Measurements from ENCODE around the gene HMOX2. TPM values are rescaled to one million over a fixed set of nuclear protein-coding genes. Genes with fewer than 3 reads are reported as not detected.

The HMOX2 gene
- total and polyA plus RNA-seq, 9 donors, result 25.0 to 73.3 (median 31.6) TPM

GRCh38 chr16:4481963-4482362 is 5.8 kb downstream of the HMOX2 start:
- intact Hi-C loops (cut with DNase I), result no loop called here
- Histone ChIP-seq H3K27me3 (no peaks in the 10 kb centered on the region), H3K36me3 (no peaks in the 10 kb centered on the region), H3K9me3 (no peaks in the 10 kb centered on the region), H3K4me3 (no peak overlapping the region), H3K27ac (no peak overlapping the region), H3K4me1 (ENCODE audit: insufficient read depth) (no peaks in the 10 kb centered on the region)
- no peak for TF ChIP-seq EP300 (IDR thresholded peaks at IDR 0.05)
- TF ChIP-seq POLR2A (IDR thresholded peaks at IDR 0.05), result no peak
- TF ChIP-seq CTCF (IDR thresholded peaks at IDR 0.05), result no peak
- 81 to 87% (median 83%) methylated on average over 1 of the region's 1 CpG for WGBS, 3 donors
- no peak for DNase-seq

GRCh38 chr16:4486126-4486893 is 10.1 kb downstream of the HMOX2 start:
- intact Hi-C loops (cut with DNase I), result loop anchor here in 1 of 4 donors (5.0 kb wide), 1 partner anchor 1324 kb away; no protein-coding TSS in a partner anchor
- Histone ChIP-seq H3K27me3 (no peaks in the 10 kb centered on the region), H3K4me1 (ENCODE audit: insufficient read depth) (no peaks in the 10 kb centered on the region), H3K9me3 (no peaks in the 10 kb centered on the region), H3K27ac (no peak overlapping the region), H3K4me3 (no peak overlapping the region), H3K36me3 (no peaks in the 10 kb centered on the region)
- TF ChIP-seq EP300 (IDR thresholded peaks at IDR 0.05) (no peak), CTCF (IDR thresholded peaks at IDR 0.05) (no peak), POLR2A (IDR thresholded peaks at IDR 0.05) (no peak)
- DNase-seq, result no peak
- whole genome bisulfite sequencing, 3 donors, result 94 to 96% (median 94%) methylated on average over 3 of the region's 3 CpGs

- 67 to 77% (median 75%) methylated on average over 5 of the region's 5 CpGs for WGBS, 3 donors
- no peak overlapping the region for H3K4me3 ChIP-seq
- no peaks in the 10 kb centered on the region for H3K36me3 ChIP-seq
- no peaks in the 10 kb centered on the region for H3K27me3 ChIP-seq
- DNase-seq, result no peak
- no peaks in the 10 kb centered on the region for H3K9me3 ChIP-seq
- intact Hi-C loops (cut with DNase I), result loop anchor here in 1 of 4 donors (5.0 kb wide), 1 partner anchor 1326 kb away; no protein-coding TSS in a partner anchor
- TF ChIP-seq CTCF (IDR thresholded peaks at IDR 0.05) (no peak), EP300 (IDR thresholded peaks at IDR 0.05) (no peak), POLR2A (IDR thresholded peaks at IDR 0.05) (no peak)
- no peak overlapping the region for H3K27ac ChIP-seq
- H3K4me1 ChIP-seq (ENCODE audit: insufficient read depth), result no peaks in the 10 kb centered on the region
Measured at GRCh38 chr16:4487955-4488498, 11.8 kb downstream of the HMOX2 start.

GRCh38 chr16:4488499-4488967 is 12.3 kb downstream of the HMOX2 start:
- intact Hi-C loops (cut with DNase I), result loop anchor here in 1 of 4 donors (5.0 kb wide), 1 partner anchor 1326 kb away; no protein-coding TSS in a partner anchor
- Histone ChIP-seq H3K9me3 (no peaks in the 10 kb centered on the region), H3K27me3 (no peaks in the 10 kb centered on the region), H3K36me3 (no peaks in the 10 kb centered on the region), H3K4me1 (ENCODE audit: insufficient read depth) (no peaks in the 10 kb centered on the region), H3K27ac (no peak overlapping the region), H3K4me3 (no peak overlapping the region)
- TF ChIP-seq EP300 (IDR thresholded peaks at IDR 0.05) (no peak), CTCF (IDR thresholded peaks at IDR 0.05) (no peak), POLR2A (IDR thresholded peaks at IDR 0.05) (no peak)
- 75 to 94% (median 84%) methylated on average over 1 of the region's 1 CpG for WGBS, 3 donors
- DNase-seq, result no peak
